Measurements from ENCODE around the gene AWAT2. TPM values are rescaled to one million over a fixed set of nuclear protein-coding genes. Genes with fewer than 3 reads are reported as not detected.

AWAT2 gene
- not detected for total RNA-seq

GRCh38 chrX:70049925-70050324 is at the start of gene AWAT2:
AWAT2 (minus strand) TSS chrX:70049938; CDS start chrX:70049932, 6 bp downstream.

DNA sequence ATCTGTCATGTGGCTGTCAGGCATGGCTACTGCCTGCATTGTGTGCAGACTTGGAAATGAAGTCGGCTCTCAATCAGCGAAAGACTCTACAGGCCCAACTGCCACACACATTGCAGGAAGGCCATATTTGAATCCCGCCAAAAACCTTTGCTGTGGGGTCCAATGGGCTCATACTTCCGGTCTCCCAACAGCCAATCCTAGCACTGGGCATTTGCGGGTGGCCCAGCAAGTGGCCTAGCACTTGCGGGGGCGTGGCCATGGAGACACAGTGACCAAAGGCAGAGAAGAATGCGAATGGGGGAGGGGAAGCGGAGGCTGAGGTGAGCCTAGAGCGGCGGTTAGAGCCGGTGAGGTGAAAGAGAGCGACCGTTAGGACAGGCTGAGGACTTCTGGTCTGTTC is 12.3 kb upstream of the AWAT2 start, which contains the start of gene OTUD6A:
OTUD6A (plus strand) TSS at position 382 of the 400 bp plus-strand sequence. CDS start 68 bp downstream, outside the sequence.

Other genes starting within 250 kb of the AWAT2 start
- not detected for gene OTUD6A, start 12.5 kb upstream of the AWAT2 start, total RNA-seq
- 74.4 TPM for gene IGBP1, start 83.5 kb upstream of the AWAT2 start, total RNA-seq
- not detected for gene DGAT2L6, start 127.5 kb upstream of the AWAT2 start, total RNA-seq
- not detected for gene AWAT1, start 184.7 kb upstream of the AWAT2 start, total RNA-seq
- 0.82 TPM for gene P2RY4, start 210.3 kb upstream of the AWAT2 start, total RNA-seq
- 9.8 TPM for gene ARR3, start 218.4 kb upstream of the AWAT2 start, total RNA-seq
- gene RAB41, start 232.2 kb upstream of the AWAT2 start, total RNA-seq, result not detected
- 43.7 TPM for gene PDZD11, start 240.0 kb upstream of the AWAT2 start, total RNA-seq
- 7.6 TPM for gene KIF4A, start 240.2 kb upstream of the AWAT2 start, total RNA-seq